ENCODE results near the gene DNMT3A.

DNA sequence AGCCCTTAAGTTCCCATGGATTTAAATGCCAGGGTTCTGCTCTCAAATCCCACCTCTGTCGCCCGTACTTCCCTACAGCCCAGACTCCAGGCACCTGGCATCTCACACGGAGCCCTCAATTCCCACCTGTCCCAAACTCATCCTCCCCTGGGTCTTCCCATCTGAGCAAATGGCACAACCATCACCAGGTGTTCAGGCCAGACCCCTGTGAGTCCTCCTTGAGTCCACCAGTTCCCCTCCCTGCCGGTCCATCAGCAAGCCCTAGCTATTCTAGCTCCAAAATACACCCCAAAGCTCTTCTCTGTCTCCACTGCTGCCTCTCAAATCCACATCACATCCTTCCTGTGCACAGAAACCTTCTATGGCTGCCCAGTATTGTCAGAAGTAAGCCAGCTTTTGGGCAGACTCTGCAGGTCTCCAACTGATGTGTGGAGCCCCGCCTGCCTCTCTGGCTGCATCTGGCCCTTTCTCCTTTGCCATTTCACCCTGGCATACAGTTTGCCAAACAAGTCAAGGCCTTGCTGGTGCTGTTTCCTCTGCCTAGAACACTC is 67.7 kb downstream of the DNMT3A start:
- TF ChIP-seq CEBPB (IDR thresholded peaks at IDR 0.05; ENCODE audit: low read depth, low read length) (no peak), EP300 (IDR thresholded peaks at IDR 0.05; ENCODE audit: borderline replicate concordance in 1 of 2, low read depth in 2 of 2, low read length in 2 of 2) (no peak), CREB1 (IDR thresholded peaks at IDR 0.05) (no peak), SP1 (IDR thresholded peaks at IDR 0.05; ENCODE audit: low read depth, low read length) (no peak), SIN3A (conservative IDR thresholded peaks at IDR 0.05 in 1 of 2, IDR thresholded peaks at IDR 0.05 in 1 of 2; ENCODE audit: low read depth in 1 of 2, low read length in 2 of 2) (no peak), POLR2AphosphoS5 (IDR thresholded peaks at IDR 0.05; ENCODE audit: low read depth, low read length) (no peak), CBX5 (IDR thresholded peaks at IDR 0.05; ENCODE audit: low read depth, low read length) (no peak), TCF12 (IDR thresholded peaks at IDR 0.05; ENCODE audit: low read depth, low read length) (no peak), KDM5A (IDR thresholded peaks at IDR 0.05; ENCODE audit: low read length) (no peak), POLR2A (IDR thresholded peaks at IDR 0.05; ENCODE audit: control extremely low read depth in 1 of 2, low read depth in 2 of 2, low read length in 2 of 2) (no peak), CHD1 (IDR thresholded peaks at IDR 0.05; ENCODE audit: low read depth, low read length) (no peak)
- TF ChIP-seq, protein P1, sequence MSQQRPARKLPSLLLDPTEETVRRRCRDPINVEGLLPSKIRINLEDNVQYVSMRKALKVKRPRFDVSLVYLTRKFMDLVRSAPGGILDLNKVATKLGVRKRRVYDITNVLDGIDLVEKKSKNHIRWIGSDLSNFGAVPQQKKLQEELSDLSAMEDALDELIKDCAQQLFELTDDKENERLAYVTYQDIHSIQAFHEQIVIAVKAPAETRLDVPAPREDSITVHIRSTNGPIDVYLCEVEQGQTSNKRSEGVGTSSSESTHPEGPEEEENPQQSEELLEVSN (IDR thresholded peaks at IDR 0.05): no peak
- TF ChIP-seq, protein P2, sequence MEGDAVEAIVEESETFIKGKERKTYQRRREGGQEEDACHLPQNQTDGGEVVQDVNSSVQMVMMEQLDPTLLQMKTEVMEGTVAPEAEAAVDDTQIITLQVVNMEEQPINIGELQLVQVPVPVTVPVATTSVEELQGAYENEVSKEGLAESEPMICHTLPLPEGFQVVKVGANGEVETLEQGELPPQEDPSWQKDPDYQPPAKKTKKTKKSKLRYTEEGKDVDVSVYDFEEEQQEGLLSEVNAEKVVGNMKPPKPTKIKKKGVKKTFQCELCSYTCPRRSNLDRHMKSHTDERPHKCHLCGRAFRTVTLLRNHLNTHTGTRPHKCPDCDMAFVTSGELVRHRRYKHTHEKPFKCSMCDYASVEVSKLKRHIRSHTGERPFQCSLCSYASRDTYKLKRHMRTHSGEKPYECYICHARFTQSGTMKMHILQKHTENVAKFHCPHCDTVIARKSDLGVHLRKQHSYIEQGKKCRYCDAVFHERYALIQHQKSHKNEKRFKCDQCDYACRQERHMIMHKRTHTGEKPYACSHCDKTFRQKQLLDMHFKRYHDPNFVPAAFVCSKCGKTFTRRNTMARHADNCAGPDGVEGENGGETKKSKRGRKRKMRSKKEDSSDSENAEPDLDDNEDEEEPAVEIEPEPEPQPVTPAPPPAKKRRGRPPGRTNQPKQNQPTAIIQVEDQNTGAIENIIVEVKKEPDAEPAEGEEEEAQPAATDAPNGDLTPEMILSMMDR (IDR thresholded peaks at IDR 0.05; ENCODE audit: control extremely low read depth in 1 of 3, insufficient read depth in 1 of 3, low read depth in 1 of 3, low read length in 3 of 3): no peak
